Caco-2 (cell line): Measurements from ENCODE around the gene RPS6KA5. TPM values are rescaled to one million over a fixed set of nuclear protein-coding genes. Genes with fewer than 3 reads are reported as not detected.
"Not testable (repeated sequence)": the region's sequence is repeated elsewhere in the genome, so short reads cannot be mapped to it uniquely, and the experiment has no call there.

ENCODE experiments used
- BruUV-seq: library from RNA; stranded (reverse); fragments of 400-500 nt; replicated peaks from 2 replicates; lab custom pipeline; 2021; lab: Mats Ljungman, UMichigan
- CTCF ChIA-PET: fragments of 300-600 bp; sonication (Branson Sonifier 250); formaldehyde crosslinking; loops from one replicate; lab custom pipeline; 2022; ENCODE audit warnings: antibody characterized with exemption; lab: Charles Lee
- POLR2A ChIA-PET: fragments of 300-600 bp; sonication (Branson Sonifier 250); formaldehyde crosslinking; loops from one replicate; lab custom pipeline; 2022; ENCODE audit warnings: antibody characterized with exemption; lab: Charles Lee
- DNase-seq, 2 experiments: peaks; one replicate each; pipeline versions ENCODE4 v3.0.0 to v3.0.0-alpha.2; 2020 to 2022
- H3K27me3 ChIP-seq: replicated peaks from 2 replicates; pipeline ENCODE4 v1.6.0; 2011; ENCODE audit warnings: low read length; ENCODE audit not compliant: control insufficient read depth, insufficient read depth
- H3K36me3 ChIP-seq: 2 replicates; pipeline ENCODE4 v1.5.1; 2011; ENCODE audit warnings: low read length; ENCODE audit not compliant: control insufficient read depth, insufficient read depth
- H3K4me1 ChIP-seq: fragments of 250-450 bp; sonication (Bioruptor Pico); 2 replicates; pipeline ENCODE4 v1.5.1; 2020; ENCODE audit warnings: mild to moderate bottlenecking
- H3K4me3 ChIP-seq: 2 replicates; pipeline ENCODE4 v1.5.1; 2011; ENCODE audit warnings: low read depth, mild to moderate bottlenecking, control low read depth, low read length
- H3K9me3 ChIP-seq: fragments of 250-450 bp; sonication (Bioruptor Pico); 2 replicates; pipeline ENCODE4 v1.5.1; 2020; ENCODE audit warnings: mild to moderate bottlenecking, moderate library complexity
- H3K27ac Mint-ChIP-seq: one replicate; pipeline ENCODE4 v1.8.0; 2022; ENCODE audit warnings: mixed read lengths; ENCODE audit not compliant: unreplicated experiment
- H3K27me3 Mint-ChIP-seq: one replicate; pipeline ENCODE4 v1.8.0; 2022; ENCODE audit warnings: mixed read lengths; ENCODE audit not compliant: insufficient read depth, unreplicated experiment
- H3K36me3 Mint-ChIP-seq: one replicate; pipeline ENCODE4 v1.8.0; 2022; ENCODE audit warnings: mild to moderate bottlenecking, mixed read lengths; ENCODE audit not compliant: insufficient read depth, unreplicated experiment
- H3K4me1 Mint-ChIP-seq: one replicate; pipeline ENCODE4 v1.8.0; 2022; ENCODE audit warnings: low read depth, mixed read lengths; ENCODE audit not compliant: unreplicated experiment
- H3K4me3 Mint-ChIP-seq: one replicate; pipeline ENCODE4 v1.8.0; 2022; ENCODE audit warnings: mild to moderate bottlenecking, moderate library complexity, mixed read lengths; ENCODE audit not compliant: unreplicated experiment
- H3K9me3 Mint-ChIP-seq: one replicate; pipeline ENCODE4 v1.8.0; 2022; ENCODE audit warnings: mixed read lengths; ENCODE audit not compliant: unreplicated experiment
- intact Hi-C: fragments of 100-400 bp; cut with micrococcal nuclease; formaldehyde crosslinking; loops from one replicate; pipeline ENCODE4 v1.10.0; 2022; ENCODE audit not compliant: unreplicated experiment
- total RNA-seq: library from RNA; stranded (reverse); gene quantifications from 2 replicates; pipeline ENCODE4 v1.2.3, GENCODE V29; 2022
- TF ChIP-seq, protein P1 (sequence below), 2 experiments: fragments of 200-600 bp in 1 of 2; IDR thresholded peaks; 1 replicate in 1 of 2; 2 replicates in 1 of 2; pipeline versions ENCODE4 v1.5.1 to v1.8.0; 2011 to 2022; ENCODE audit warnings: antibody characterized with exemption in 1 of 2, control low read depth in 1 of 2, inconsistent platforms in 1 of 2, low read depth in 1 of 2, low read length in 1 of 2, mild to moderate bottlenecking in 1 of 2, moderate library complexity in 1 of 2; ENCODE audit not compliant: insufficient read depth in 1 of 2, severe bottlenecking in 1 of 2, unreplicated experiment in 1 of 2

RPS6KA5 gene
- total RNA-seq, 1 experiment from 2014 or later, result 5.7 TPM

GRCh38 chr14:90940318-90940962 is 120.0 kb downstream of the RPS6KA5 start:
- Mint-ChIP-seq H3K4me1 (no peaks in the 10 kb centered on the region), H3K27me3 (no peaks in the 10 kb centered on the region), H3K36me3 (no peaks in the 10 kb centered on the region), H3K9me3 (peaks cover 35% of the 10 kb centered on the region), H3K27ac (no peak overlapping the region), H3K4me3 (no peak overlapping the region)
- POLR2A ChIA-PET, result no interaction called here
- H3K4me3 ChIP-seq, result no peak overlapping the region
- no peak for DNase-seq
- H3K36me3 ChIP-seq, result no peaks in the 10 kb centered on the region
- no peaks in the 10 kb centered on the region for H3K4me1 ChIP-seq
- CTCF ChIA-PET, result no interaction called here
- TF ChIP-seq, protein P1, sequence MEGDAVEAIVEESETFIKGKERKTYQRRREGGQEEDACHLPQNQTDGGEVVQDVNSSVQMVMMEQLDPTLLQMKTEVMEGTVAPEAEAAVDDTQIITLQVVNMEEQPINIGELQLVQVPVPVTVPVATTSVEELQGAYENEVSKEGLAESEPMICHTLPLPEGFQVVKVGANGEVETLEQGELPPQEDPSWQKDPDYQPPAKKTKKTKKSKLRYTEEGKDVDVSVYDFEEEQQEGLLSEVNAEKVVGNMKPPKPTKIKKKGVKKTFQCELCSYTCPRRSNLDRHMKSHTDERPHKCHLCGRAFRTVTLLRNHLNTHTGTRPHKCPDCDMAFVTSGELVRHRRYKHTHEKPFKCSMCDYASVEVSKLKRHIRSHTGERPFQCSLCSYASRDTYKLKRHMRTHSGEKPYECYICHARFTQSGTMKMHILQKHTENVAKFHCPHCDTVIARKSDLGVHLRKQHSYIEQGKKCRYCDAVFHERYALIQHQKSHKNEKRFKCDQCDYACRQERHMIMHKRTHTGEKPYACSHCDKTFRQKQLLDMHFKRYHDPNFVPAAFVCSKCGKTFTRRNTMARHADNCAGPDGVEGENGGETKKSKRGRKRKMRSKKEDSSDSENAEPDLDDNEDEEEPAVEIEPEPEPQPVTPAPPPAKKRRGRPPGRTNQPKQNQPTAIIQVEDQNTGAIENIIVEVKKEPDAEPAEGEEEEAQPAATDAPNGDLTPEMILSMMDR (IDR thresholded peaks at IDR 0.05; ENCODE audit: insufficient read depth in 1 of 2, low read depth in 1 of 2, low read length in 1 of 2, severe bottlenecking in 1 of 2, unreplicated experiment in 1 of 2), result no peak
- intact Hi-C loops, result no loop called here
- peaks cover 8% of the 10 kb centered on the region; the same call in 1 of the 2 replicates for H3K9me3 ChIP-seq
- no peaks in the 10 kb centered on the region for H3K27me3 ChIP-seq
- BruUV-seq, result no TSS peak

GRCh38 chr14:90939252-90939795 is 121.1 kb downstream of the RPS6KA5 start:
- intact Hi-C loops, H3K4me1 Mint-ChIP-seq, BruUV-seq, H3K36me3 ChIP-seq, DNase-seq, H3K4me3 Mint-ChIP-seq, H3K27me3 ChIP-seq, CTCF ChIA-PET, H3K27me3 Mint-ChIP-seq, H3K4me3 ChIP-seq, H3K4me1 ChIP-seq, POLR2A ChIA-PET, H3K27ac Mint-ChIP-seq, H3K36me3 Mint-ChIP-seq, H3K9me3 ChIP-seq: not testable (repeated sequence)
- H3K9me3 Mint-ChIP-seq, result peaks cover 35% of the 10 kb centered on the region

- no peaks in the 10 kb centered on the region for H3K27me3 Mint-ChIP-seq
- DNase-seq, result no peak
Measured at GRCh38 chr14:90938615-90939014, 121.8 kb downstream of the RPS6KA5 start.

More at GRCh38 chr14:90938615-90939014, 121.8 kb downstream of the RPS6KA5 start:
- intact Hi-C loops, result no loop called here
- ChIA-PET POLR2A (no interaction called here), CTCF (no interaction called here)
- no TSS peak for BruUV-seq
- Histone ChIP-seq H3K36me3 (no peaks in the 10 kb centered on the region), H3K4me3 (no peak overlapping the region), H3K9me3 (peaks cover 8% of the 10 kb centered on the region; the same call in 1 of the 2 replicates), H3K27me3 (no peaks in the 10 kb centered on the region), H3K4me1 (no peaks in the 10 kb centered on the region)
- H3K27ac Mint-ChIP-seq, result no peak overlapping the region
- H3K9me3 Mint-ChIP-seq, result peaks cover 35% of the 10 kb centered on the region
- H3K4me1 Mint-ChIP-seq, result no peaks in the 10 kb centered on the region
- H3K4me3 Mint-ChIP-seq, result no peak overlapping the region
- H3K36me3 Mint-ChIP-seq, result no peaks in the 10 kb centered on the region
- TF ChIP-seq, protein P1 (IDR thresholded peaks at IDR 0.05; ENCODE audit: insufficient read depth in 1 of 2, low read depth in 1 of 2, low read length in 1 of 2, severe bottlenecking in 1 of 2, unreplicated experiment in 1 of 2), result no peak
